H1 (cell line): ENCODE data around the gene G6PC3. TPM values are rescaled to one million over a fixed set of nuclear protein-coding genes. Genes with fewer than 3 reads are reported as not detected.

Experiments
- CTCF ChIA-PET: fragments of 300-600 bp; sonication (Branson Sonifier 250); formaldehyde crosslinking; loops from one replicate; lab custom pipeline; 2021; ENCODE audit not compliant: partially characterized antibody; lab: Charles Lee
- POLR2A ChIA-PET: fragments of 300-600 bp; sonication (Branson Sonifier 250); formaldehyde crosslinking; loops from one replicate; lab custom pipeline; 2021; ENCODE audit warnings: inconsistent platforms; ENCODE audit not compliant: partially characterized antibody; lab: Charles Lee
- DNase-seq, 2 experiments: peaks; one replicate each; pipeline versions ENCODE4 v3.0.0 to v3.0.0-alpha.2; 2010 to 2022; ENCODE audit warnings: low spot score in 2 of 2, low read depth in 1 of 2, mixed read lengths in 1 of 2
- FAIRE-seq: peaks from 2 replicates; lab custom pipeline; 2011; peaks lifted over from hg19 to GRCh38; lab: Jason Lieb, UNC
- H2AFZ ChIP-seq: 2 replicates; pipeline ENCODE4 v1.8.1; 2012; ENCODE audit warnings: low read length, inconsistent platforms
- H2AK5ac ChIP-seq: 2 replicates; pipeline ENCODE4 v1.6.1; 2013; ENCODE audit warnings: low read depth, low read length
- H2BK120ac ChIP-seq: replicated peaks from 2 replicates; pipeline ENCODE3; 2013; ENCODE audit warnings: low read depth, low read length, inconsistent platforms
- H2BK12ac ChIP-seq: 2 replicates; pipeline ENCODE4 v1.6.1; 2013; ENCODE audit warnings: low read depth, low read length
- H2BK15ac ChIP-seq: 2 replicates; pipeline ENCODE4 v1.6.1; 2013; ENCODE audit warnings: low read length
- H2BK20ac ChIP-seq: 2 replicates; pipeline ENCODE4 v1.6.1; 2013; ENCODE audit warnings: low read length
- H2BK5ac ChIP-seq: 2 replicates; pipeline ENCODE4 v1.6.1; 2013; ENCODE audit warnings: low read depth, low read length
- H3K14ac ChIP-seq: 2 replicates; pipeline ENCODE4 v1.6.1; 2013; ENCODE audit warnings: inconsistent platforms; ENCODE audit not compliant: insufficient read length
- H3K18ac ChIP-seq: 2 replicates; pipeline ENCODE4 v1.6.1; 2013; ENCODE audit warnings: low read length; ENCODE audit errors: extremely low read depth
- H3K23ac ChIP-seq: 2 replicates; pipeline ENCODE4 v1.6.1; 2013; ENCODE audit warnings: inconsistent platforms; ENCODE audit not compliant: insufficient read length
- H3K23me2 ChIP-seq: 2 replicates; pipeline ENCODE4 v1.6.1; 2013; ENCODE audit warnings: low read depth, low read length
- H3K27ac ChIP-seq: 2 replicates; pipeline ENCODE4 v1.6.1; 2011; ENCODE audit warnings: low read depth, low read length, inconsistent platforms
- H3K27me3 ChIP-seq, 4 experiments: replicated peaks in 1 of 4; 1 replicate in 1 of 4; 2 replicates in 3 of 4; pipeline versions ENCODE4 v1.6.1 to v1.8.1; 2011 to 2013; ENCODE audit warnings: low read length in 3 of 4, mild to moderate bottlenecking in 3 of 4, inconsistent platforms in 2 of 4, mixed read lengths in 2 of 4, moderate library complexity in 1 of 4; ENCODE audit not compliant: control insufficient read depth in 3 of 4, insufficient read depth in 3 of 4; ENCODE audit errors: extremely low read depth in 1 of 4
- H3K36me3 ChIP-seq, 4 experiments: 2 replicates each; pipeline versions ENCODE4 v1.6.1 to v1.8.1; 2011 to 2013; ENCODE audit warnings: mild to moderate bottlenecking in 4 of 4, low read length in 3 of 4, moderate library complexity in 2 of 4, control low read depth in 1 of 4, inconsistent platforms in 1 of 4; ENCODE audit not compliant: insufficient read depth in 4 of 4, control insufficient read depth in 2 of 4
- H3K4ac ChIP-seq: replicated peaks from 2 replicates; pipeline ENCODE3; 2013; ENCODE audit warnings: low read length, low read depth, mixed read lengths, inconsistent platforms; ENCODE audit not compliant: insufficient read length
- H3K4me1 ChIP-seq, 4 experiments: replicated peaks in 1 of 4; 1 replicate in 1 of 4; 2 replicates in 3 of 4; pipeline versions ENCODE4 v1.6.1 to v1.8.1; 2011 to 2013; ENCODE audit warnings: low read length in 3 of 4, inconsistent platforms in 2 of 4, mixed read lengths in 1 of 4; ENCODE audit not compliant: insufficient read depth in 4 of 4, control insufficient read depth in 3 of 4
- H3K4me2 ChIP-seq, 2 experiments: 2 replicates each; pipeline versions ENCODE4 v1.6.1 to v1.8.1; 2011 to 2013; ENCODE audit warnings: low read depth in 2 of 2, low read length in 2 of 2, control low read depth in 1 of 2, inconsistent platforms in 1 of 2, mild to moderate bottlenecking in 1 of 2; ENCODE audit not compliant: insufficient read depth in 1 of 2
- H3K4me3 ChIP-seq, 4 experiments: fragments of 200-600, 300-600 bp in 1 of 4; sonication (generic), shearing (Covaris generic), sonication (Bioruptor Twin) in 1 of 4; 2 replicates each; pipeline versions ENCODE4 v1.5.1 to v1.8.1; 2011 to 2016; ENCODE audit warnings: low read length in 4 of 4, low read depth in 3 of 4, control low read depth in 2 of 4, inconsistent platforms in 2 of 4, mild to moderate bottlenecking in 2 of 4, mixed read lengths in 1 of 4, moderate library complexity in 1 of 4; ENCODE audit not compliant: insufficient read depth in 2 of 4; ENCODE audit errors: extremely low read depth in 1 of 4
- H3K56ac ChIP-seq: replicated peaks from 2 replicates; pipeline ENCODE3; 2013; ENCODE audit warnings: low read depth, mild to moderate bottlenecking, mixed read lengths, low read length, inconsistent platforms; ENCODE audit not compliant: insufficient read length
- H3K79me1 ChIP-seq: 2 replicates; pipeline ENCODE4 v1.6.1; 2013; ENCODE audit warnings: low read depth, low read length, control low read depth
- H3K79me2 ChIP-seq, 2 experiments: 2 replicates each; pipeline versions ENCODE4 v1.6.1 to v1.8.1; 2012 to 2013; ENCODE audit warnings: low read length in 2 of 2, mild to moderate bottlenecking in 2 of 2, inconsistent platforms in 1 of 2; ENCODE audit not compliant: insufficient read depth in 2 of 2, control insufficient read depth in 1 of 2
- H3K9ac ChIP-seq, 4 experiments: replicated peaks in 1 of 4; 1 replicate in 1 of 4; 2 replicates in 3 of 4; pipeline versions ENCODE4 v1.6.1 to v1.8.1; 2011 to 2013; ENCODE audit warnings: low read depth in 3 of 4, low read length in 3 of 4, control low read depth in 2 of 4, mild to moderate bottlenecking in 2 of 4, moderate library complexity in 2 of 4, inconsistent platforms in 1 of 4; ENCODE audit errors: extremely low read depth in 1 of 4
- H3K9me3 ChIP-seq, 2 experiments: 2 replicates each; pipeline versions ENCODE4 v1.6.1 to v1.8.1; 2012 to 2013; ENCODE audit warnings: mild to moderate bottlenecking in 2 of 2, moderate library complexity in 2 of 2, control low read depth in 1 of 2, inconsistent platforms in 1 of 2, low read depth in 1 of 2, low read length in 1 of 2, mixed read lengths in 1 of 2; ENCODE audit not compliant: insufficient read depth in 2 of 2
- H4K20me1 ChIP-seq, 2 experiments: replicated peaks in 1 of 2; 2 replicates each; pipeline versions ENCODE3 to v1.8.1; 2011 to 2013; ENCODE audit warnings: inconsistent platforms in 2 of 2, low read length in 2 of 2, mild to moderate bottlenecking in 1 of 2; ENCODE audit not compliant: insufficient read depth in 2 of 2, control insufficient read depth in 1 of 2
- H4K5ac ChIP-seq: 2 replicates; pipeline ENCODE4 v1.6.1; 2013; ENCODE audit warnings: low read length, low read depth, mixed read lengths, inconsistent platforms; ENCODE audit not compliant: insufficient read length
- H4K8ac ChIP-seq: 2 replicates; pipeline ENCODE4 v1.8.0; 2013; ENCODE audit warnings: mild to moderate bottlenecking, moderate library complexity, low read length, inconsistent platforms; ENCODE audit not compliant: insufficient read depth; ENCODE audit errors: extremely low read depth
- H4K91ac ChIP-seq: replicated peaks from 2 replicates; pipeline ENCODE3; 2013; ENCODE audit warnings: low read length, mixed read lengths, inconsistent platforms; ENCODE audit not compliant: insufficient read length
- SUZ12 ChIP-seq: fragments of 200-600 bp; sonication (generic); IDR thresholded peaks from 2 replicates; pipeline ENCODE4 v1.6.1; 2012; ENCODE audit warnings: mild to moderate bottlenecking, inconsistent platforms, low read length, moderate library complexity, mixed read lengths
- WGBS, 2 experiments: shearing (Covaris generic) in 1 of 2; methylation state at CpG; one replicate each; pipeline versions ENCODE4 v1.1.6 to v1.1.7; 2013 to 2015; ENCODE audit warnings: low lambda C conversion rate in 2 of 2, mixed read lengths in 2 of 2, inconsistent platforms in 1 of 2, low coverage in 1 of 2, missing lambda C conversion rate in 1 of 2; ENCODE audit not compliant: insufficient replicate concordance in 2 of 2, insufficient coverage in 1 of 2, insufficient read length in 1 of 2; ENCODE audit errors: extremely low coverage in 1 of 2, missing lambda C conversion rate in 1 of 2; 5-methylcytosine and 5-hydroxymethylcytosine counted together
- polyA plus RNA-seq, 7 experiments: library from polyadenylated mRNA; depleted of rRNA in 3 of 7; stranded (reverse) in 5 of 7; unstranded in 2 of 7; fragments of >200 nt in 5 of 7; fragments of 200-250 nt in 2 of 7; gene quantifications; 1 replicate in 5 of 7; 2 replicates in 1 of 7; 4 replicates in 1 of 7; pipeline versions ENCODE4 v1.2.1 to v1.2.3, GENCODE V29; 2011 to 2013; ENCODE audit warnings: missing spikeins in 2 of 7, mixed read lengths in 2 of 7
- total RNA-seq: library from RNA; stranded (reverse); fragmentation: NEBNext Ultra II Directional; extraction: Animal tissue kit (Norgen Biotek cat#: 25700); gene quantifications from 2 replicates; pipeline ENCODE4 v1.2.1, GENCODE V29; 2021

Gene G6PC3
- total and polyA plus RNA-seq, 2 of the 8 experiments (the other 6 are each of a cell fraction or from before 2014, with no cell fraction given): 104 to 343 TPM

- H3K79me1 ChIP-seq: peaks cover 10% of the 10 kb centered on the region; the same call in 1 of the 2 replicates
- no peak overlapping the region for H3K56ac ChIP-seq
- H3K18ac ChIP-seq: no peak overlapping the region
- no peaks in the 10 kb centered on the region for H3K9me3 ChIP-seq
- no peak overlapping the region for H3K4me2 ChIP-seq
- CTCF ChIA-PET: interaction anchor here (0.6 to 2.3 kb wide), 8 partner anchors 9 to 109 kb away, joined by 3 to 10 read pairs (median 3); no protein-coding TSS in a partner anchor
- H4K20me1 ChIP-seq: peaks cover 7% of the 10 kb centered on the region in 2 experiments
- no peak overlapping the region for H2AK5ac ChIP-seq
- 95% methylated on average over 14 of the region's 14 CpGs; no CpG with 5 or more reads in 1 of the 2 experiments for WGBS, 2 experiments
- DNase-seq: no peak
- H3K4me3 ChIP-seq: no peak overlapping the region
- no peak overlapping the region for H3K9ac ChIP-seq
- H2BK5ac ChIP-seq: no peak overlapping the region
- no peak overlapping the region for H2BK15ac ChIP-seq
- no peak overlapping the region for H4K91ac ChIP-seq
- peaks cover 9 to 66% (median 38%) of the 10 kb centered on the region in 4 experiments; a peak in 6 of 8 replicates for H3K36me3 ChIP-seq
- no peaks in the 10 kb centered on the region for H3K23me2 ChIP-seq
- FAIRE-seq: no peak
- no peak overlapping the region for H3K14ac ChIP-seq
- H3K27me3 ChIP-seq: no peaks in the 10 kb centered on the region
- peaks cover 0 to 2% (median 0%) of the 10 kb centered on the region in 4 experiments; a peak in 1 of 7 replicates for H3K4me1 ChIP-seq
- H3K23ac ChIP-seq: no peak overlapping the region
- no peak overlapping the region for H3K4ac ChIP-seq
- no peak overlapping the region for H4K8ac ChIP-seq
- H3K27ac ChIP-seq: no peak overlapping the region
- no peak overlapping the region for H2AFZ ChIP-seq
- POLR2A ChIA-PET: interaction anchor here (0.8 to 5.2 kb wide), 8 partner anchors 8 to 54 kb away, joined by 3 to 31 read pairs (median 4); no protein-coding TSS in a partner anchor
- H2BK120ac ChIP-seq: no peak overlapping the region
- no peak overlapping the region for H2BK12ac ChIP-seq
- H4K5ac ChIP-seq: no peak overlapping the region
- peaks cover 28 to 89% of the 10 kb centered on the region in 2 experiments for H3K79me2 ChIP-seq
- no peak overlapping the region for H2BK20ac ChIP-seq
- no peak for TF ChIP-seq SUZ12
Observed at GRCh38 chr17:44059101-44059892, 11.2 kb upstream of the G6PC3 start.
